ENCODE results near the gene WDR93.
"Not testable (repeated sequence)": the region's sequence is repeated elsewhere in the genome, so short reads cannot be mapped to it uniquely, and the experiment has no call there.

The WDR93 gene

DNA sequence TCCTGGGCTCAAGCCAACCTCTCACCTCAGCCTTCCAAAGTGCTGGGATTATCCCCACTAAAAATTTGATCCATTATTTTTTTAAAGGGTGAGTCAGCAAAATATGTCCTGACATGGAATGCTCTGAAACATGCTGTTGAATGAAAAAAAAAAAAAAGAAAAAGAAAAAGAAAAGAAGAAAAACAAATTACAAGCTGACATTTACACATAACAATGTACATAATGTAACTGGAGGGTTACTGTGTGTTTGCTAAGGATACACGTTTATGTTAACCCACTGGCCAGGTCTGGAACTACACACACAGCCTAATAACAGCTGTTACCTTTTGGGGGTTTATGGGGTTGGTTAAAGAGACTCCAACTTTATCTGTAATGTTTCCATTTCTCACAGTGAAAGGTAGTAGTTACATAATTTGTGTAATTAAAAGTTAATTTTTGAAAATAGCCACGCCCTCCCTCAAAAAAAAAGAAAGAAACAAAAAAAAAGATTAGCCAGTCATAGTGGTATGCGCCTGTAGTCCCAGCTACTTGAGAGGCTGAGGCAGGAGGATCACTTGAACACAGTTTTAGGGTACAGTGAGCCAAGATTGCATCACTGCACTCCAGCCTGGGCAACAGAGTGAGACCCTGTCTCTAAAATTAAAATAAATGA, 82.4 kb downstream of the WDR93 start:
- no peak for DNase-seq (ENCODE audit: low spot score)

DNA sequence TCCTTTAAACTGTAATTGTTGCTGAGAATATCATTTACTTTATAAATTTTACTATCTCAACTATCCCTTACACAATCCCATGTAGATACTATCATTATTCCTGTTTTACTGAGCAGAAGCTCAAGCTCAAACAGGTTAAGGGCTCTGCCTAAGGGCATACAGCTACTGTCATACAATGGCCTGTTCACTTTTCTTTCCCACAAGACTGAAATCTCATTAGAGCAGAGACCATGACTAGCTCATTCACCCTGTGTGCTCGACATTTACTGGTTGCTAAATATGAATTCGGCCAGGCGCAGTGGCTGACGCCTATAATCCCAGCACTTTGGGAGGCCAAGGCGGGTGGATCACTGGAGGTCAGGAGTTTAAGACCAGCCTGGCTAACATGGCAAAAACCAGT, 83.9 kb downstream of the WDR93 start:
- DNase-seq (ENCODE audit: low spot score), result no peak

DNA sequence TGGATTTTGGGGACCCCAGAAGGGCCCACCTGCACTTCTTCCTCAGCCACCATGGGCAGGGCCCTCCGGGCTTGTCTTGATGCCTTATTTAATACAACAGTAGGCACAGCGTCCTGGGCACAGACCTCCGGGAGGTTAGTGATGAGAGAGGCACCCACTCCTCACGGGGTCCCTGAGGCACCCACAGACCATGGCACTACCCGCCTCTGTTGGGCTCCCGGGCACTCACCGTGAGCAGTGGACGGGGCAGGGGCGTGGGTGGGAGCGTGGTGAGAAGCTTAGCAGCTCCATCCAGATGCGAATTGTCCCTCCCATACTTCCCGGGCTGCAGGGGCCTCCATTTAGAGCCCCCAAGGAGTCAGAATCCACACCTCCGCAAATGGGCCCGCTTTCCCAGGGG, 85.2 kb downstream of the WDR93 start:
- DNase-seq (ENCODE audit: low spot score), result no peak

DNA sequence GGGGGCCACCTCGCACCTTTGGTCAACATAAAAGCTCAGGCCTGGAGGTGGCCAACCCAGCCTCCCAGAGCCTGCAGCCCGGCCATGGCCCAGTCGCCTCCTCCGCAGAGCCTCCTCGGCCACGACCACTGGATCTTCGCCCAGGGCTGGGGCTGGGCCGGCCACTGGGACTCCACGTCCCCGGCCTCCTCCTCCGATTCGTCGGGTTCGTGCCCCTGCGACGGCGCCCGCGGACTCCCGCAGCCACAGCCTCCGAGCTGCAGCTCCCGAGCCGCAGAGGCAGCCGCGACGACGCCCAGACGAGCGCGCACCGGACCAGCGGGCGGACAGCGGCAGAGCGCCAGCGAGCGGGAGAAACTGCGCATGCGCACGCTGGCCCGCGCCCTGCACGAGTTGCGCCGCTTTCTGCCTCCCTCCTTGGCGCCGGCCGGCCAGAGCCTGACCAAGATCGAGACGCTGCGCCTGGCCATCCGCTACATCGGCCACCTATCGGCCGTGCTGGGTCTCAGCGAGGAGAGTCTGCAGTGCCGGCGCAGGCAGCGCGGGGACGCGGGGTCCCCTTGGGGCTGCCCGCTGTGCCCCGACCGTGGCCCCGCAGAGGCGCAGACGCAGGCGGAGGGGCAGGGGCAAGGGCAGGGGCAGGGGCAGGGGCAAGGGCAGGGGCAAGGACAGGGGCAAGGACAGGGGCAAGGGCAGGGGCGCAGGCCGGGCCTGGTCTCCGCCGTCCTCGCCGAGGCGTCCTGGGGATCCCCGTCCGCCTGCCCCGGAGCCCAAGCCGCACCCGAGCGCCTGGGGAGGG, 85.9 kb downstream of the WDR93 start, which contains the start of gene MESP2:
Gene MESP2, plus strand, starts transcription at position 59 of the 799 bp plus-strand sequence. Its CDS starts 26 bp downstream, at position 85.
- DNase-seq (ENCODE audit: low spot score), result peak; percentile 90

DNA sequence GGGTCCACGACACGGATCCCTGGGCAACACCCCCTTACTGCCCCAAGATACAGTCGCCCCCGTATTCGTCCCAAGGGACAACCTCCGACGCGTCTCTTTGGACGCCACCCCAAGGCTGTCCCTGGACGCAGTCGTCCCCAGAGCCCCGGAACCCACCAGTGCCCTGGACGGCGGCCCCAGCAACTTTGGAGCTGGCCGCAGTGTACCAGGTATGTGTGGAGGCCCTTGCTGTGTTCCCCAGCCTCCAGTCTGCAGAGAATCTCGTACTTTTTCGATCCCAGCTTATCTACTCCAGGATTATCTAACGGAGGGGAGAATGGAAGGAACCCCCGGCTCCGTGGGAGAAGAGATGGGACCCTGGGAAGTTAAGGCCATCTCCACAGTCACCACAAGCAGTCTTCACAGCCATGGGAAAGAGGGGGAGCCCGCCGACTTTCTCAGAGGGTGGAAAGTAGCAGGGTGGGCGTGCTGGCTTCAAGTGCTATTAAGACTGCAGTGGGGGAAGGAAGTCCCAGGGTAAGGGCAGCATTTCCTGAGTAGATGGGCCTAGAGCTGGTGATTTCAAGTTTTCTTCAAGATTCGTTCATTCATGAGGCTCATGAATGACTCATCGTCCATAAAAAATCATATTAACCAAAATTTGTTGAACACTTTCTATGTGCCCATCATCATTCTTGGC, 86.6 kb downstream of the WDR93 start:
- no peak for DNase-seq (ENCODE audit: low spot score)

DNA sequence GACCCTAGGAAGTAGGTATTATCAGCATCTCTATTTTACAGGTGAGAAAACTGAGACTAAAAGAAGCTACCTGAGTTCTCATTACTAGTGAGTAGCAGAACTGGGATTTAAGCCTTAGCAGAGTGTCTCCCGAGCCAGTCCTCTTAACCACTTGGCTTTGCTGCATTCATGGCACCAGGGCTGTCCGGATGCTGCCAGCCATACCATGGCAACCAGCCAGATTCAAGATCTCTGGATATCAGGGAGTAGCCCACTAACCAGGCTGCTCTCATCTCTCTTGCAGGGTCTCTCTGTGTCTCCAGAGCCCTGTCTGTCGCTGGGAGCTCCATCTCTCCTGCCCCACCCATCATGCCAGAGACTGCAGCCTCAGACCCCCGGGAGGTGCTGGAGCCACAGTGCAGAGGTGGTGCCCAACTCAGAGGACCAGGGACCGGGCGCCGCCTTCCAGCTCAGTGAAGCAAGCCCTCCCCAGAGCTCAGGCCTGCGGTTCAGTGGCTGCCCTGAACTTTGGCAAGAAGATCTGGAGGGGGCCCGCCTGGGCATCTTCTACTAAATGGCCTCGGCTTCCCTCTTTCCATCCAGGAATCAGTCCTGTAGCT, 87.3 kb downstream of the WDR93 start:
- DNase-seq (ENCODE audit: low spot score), result no peak

DNA sequence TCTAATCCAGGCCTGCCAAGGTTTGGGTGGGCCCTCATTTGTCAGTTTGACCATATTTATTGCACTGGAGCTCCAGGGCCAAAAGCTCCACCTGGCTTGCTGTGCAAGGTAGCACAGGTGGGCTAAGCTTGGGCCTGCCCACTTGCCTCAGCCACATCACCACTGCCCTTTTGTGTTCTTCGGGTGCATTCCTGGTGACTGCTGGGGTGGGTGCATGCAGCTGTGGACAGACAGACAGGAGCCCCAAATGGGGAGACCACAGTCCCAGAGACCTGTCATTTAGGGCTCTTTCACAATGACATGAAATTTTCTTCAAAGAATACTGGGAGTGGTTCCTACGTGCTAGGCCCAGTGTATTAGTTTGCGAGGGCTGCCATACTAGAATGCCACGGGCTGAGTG, 88.2 kb downstream of the WDR93 start:
- DNase-seq (ENCODE audit: low spot score), result no peak

DNA sequence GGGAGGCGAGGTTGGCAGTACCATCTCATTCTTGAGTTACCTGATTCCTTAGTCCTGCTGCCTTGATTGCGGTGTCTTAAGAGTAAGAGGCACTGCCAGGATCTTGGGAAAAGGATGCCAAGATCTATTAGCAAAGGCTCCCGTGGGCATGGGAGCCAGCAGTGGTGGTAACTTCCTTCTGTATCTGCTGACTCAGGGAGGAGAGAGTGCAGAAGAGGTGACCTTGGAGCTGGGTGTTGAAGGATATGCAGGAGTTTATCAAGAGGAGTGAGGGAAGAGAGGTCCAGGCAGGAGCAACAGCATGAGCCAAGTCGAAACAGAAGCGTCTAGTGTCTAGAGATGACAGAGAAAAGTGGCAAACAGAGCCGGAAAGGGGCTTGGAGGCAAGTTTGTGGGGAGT, 90.0 kb downstream of the WDR93 start:
- no peak for DNase-seq (ENCODE audit: low spot score)

DNA sequence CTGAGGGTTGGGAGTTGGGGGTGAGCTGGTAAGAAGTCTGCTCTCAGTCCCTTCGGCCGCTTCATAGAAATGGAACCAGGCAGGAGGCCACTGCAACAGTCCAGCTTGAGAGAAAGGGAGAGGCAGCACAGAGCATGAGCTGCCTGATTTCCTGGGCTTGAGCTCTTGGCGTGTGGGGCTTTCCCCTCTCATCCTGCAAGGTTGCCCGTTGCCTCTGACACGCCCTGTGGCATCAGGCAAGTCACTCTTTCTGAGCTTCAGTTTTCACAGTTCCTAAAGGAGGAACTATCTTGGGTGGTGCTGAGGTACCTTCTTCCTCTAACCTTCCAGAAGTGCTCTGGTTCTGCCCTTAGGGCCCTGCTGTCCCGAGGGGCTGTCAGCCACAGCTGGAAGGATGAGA, 90.4 kb downstream of the WDR93 start:
- no peak for DNase-seq (ENCODE audit: low spot score)

DNA sequence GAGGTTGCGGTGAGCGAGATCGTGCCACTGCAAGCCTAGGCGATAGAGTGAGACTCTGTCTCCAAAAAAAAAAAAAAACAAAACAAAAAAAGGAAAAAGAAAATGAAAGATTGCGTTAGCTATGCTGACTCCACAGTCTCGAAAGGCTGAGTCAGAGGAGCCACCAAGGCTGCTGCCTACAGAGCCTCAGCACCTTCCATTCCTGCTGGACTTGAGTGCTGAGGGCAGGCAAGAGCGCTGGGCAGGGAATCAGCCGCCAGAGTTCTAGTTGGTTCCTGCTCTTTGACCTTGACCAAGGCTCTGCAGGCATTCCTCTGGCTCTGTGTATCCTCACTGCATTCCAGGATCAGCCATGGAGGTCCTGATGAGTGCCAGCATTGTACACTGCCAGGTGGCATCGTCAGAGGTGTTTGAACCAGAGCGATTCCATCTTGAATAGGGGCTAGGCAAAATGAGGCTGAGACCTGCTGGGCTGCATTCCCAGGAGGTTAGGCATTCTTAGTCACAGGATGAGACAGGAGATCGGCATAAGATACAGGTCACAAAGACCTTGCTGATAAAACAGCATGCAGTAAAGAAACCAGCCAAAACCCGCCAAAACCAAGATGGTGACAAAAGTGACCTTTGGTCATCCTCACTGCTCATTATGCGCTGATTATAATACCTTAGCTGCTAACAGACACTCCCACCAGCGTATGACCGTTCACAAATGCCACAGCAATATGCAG, 91.4 kb downstream of the WDR93 start:
- DNase-seq (ENCODE audit: low spot score), result no peak

DNA sequence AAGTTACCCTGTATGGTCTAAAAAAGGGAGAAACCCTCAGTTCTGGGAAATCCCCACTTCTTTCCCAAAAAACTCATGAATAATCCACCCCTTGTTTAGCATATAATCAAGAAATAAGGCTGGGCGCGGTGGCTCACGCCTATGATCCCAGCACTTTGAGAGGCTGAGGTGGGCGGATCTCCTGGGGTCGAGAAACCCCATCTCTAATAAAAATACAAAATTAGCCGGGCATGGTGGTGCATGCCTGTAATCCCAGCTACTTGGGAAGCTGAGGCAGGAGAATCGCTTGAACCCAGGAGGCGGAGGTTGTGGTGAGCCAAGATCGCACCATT, 92.0 kb downstream of the WDR93 start:
- DNase-seq (ENCODE audit: low spot score), result not testable (repeated sequence)

DNA sequence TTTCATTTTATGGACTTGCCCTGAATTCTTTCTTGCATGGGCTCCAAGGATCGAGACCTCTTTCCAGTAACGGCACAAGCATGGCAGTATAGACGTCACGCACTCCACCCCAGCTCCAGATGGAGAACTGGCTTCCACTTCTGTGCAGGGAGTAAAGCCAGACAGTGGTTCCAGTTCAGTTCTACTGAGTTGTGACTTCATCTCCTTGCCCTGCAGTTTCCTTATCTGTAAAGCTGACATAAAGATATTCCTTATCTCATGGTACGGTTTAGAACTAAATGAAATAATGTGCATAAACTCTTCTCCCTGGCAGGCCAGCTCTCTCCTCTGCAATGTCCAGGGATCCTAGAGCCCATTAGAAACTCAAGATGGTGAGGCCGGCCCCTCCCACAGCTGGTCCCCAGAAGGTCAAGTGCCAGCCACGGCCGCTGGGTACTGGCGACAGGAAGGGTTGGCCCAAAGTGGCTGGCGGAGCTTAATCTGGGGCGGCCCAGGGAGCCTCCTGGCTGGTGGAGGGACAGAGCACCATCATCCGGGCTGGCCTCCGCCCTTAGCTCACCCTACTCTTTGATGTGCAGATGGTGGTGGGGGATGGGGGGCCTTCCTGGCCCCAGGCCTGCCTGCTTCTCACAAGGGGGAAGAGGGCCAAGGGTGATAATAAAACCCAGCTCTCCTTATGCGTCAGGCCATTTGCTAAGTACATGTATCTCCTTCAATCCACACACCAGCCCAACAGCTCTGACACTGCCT, 92.7 kb downstream of the WDR93 start:
- DNase-seq (ENCODE audit: low spot score), result no peak

DNA sequence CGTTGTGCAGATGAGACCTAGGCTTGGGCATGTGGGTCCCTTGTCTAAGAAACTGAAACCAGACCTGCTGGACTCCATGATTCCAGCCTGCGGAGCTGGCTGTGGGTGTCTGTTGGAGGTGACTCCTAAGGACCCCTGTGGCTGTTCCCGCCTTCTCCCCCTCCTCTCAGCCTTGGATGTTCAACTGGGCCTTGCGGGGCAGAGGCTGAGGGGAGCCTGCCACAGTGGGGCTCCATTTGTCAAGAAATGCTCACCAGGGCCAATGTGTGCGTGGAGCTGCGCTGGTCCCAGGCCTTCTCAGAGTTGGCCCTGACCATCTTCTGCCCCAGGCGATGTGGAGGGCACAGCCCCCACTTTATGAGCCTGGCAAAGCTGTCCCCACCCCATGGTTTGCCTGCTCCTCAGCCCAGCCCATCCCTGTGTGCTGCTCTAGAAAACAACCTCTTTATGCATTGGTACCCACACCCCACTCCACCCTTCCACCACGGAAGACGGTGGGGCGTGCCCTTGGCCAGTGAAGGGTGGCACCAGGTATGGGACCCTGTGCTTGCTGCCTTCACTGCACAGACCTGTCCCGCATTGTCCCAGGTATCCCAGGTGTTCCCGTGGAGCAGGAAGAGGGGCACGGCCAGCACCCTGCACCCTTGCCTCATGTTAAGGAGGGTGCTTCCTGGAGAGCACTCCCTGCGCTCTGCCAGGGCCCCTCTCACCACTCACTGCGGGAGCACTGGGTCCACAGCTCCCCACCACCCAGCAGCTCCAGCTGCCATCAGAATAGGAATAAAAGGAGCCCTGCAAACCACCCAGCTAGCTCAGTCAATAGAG, 93.5 kb downstream of the WDR93 start:
- no peak for DNase-seq (ENCODE audit: low spot score)

DNA sequence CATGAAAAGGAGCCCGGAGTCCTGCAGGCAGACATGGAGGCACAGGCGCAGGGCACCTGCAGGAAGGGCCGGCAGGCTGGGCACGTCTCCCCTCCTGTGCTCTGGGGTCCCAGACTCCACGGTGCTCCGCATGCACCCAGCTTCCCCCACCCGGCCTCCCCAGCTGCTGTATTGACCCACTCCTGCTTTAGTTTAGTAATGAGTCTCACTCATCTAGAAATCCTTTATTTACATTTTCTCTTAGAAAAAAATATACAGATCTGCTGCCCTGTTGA, 94.0 kb downstream of the WDR93 start:
- DNase-seq (ENCODE audit: low spot score), result no peak

DNA sequence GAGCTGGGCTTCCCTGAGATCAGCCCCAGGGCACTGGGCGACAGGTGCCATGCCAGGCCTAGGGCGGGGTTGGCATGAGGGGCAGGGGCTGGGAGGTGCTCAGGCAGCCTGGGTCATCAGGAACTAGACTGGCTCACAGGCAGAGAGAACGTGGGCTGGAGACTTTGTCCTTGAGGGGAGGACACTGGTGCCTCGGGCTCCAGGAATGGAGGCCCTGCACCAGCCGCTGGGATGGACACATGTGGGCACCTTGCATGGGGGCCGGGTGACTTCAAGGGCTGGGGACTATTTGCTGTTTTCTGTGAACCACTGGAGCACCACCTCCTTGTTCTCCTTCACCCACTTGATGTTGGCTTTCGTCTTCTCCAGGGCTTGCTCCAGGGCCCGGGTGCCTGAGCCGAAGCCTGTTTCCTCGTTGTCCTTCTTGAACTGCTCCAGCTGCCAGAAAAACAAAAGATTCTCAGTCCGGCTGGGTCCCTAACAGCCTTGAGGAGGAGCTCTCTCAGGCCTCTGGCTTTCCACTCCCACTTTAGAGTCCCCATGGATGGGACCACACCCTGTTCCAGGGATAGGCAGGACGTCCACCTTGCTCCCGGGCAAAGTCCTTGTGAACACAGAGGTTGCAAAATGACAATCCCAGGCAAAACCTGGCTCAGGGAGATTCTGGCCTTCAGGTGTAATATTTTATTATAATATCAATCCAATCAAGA, 94.6 kb downstream of the WDR93 start:
- no peak for DNase-seq (ENCODE audit: low spot score)

DNA sequence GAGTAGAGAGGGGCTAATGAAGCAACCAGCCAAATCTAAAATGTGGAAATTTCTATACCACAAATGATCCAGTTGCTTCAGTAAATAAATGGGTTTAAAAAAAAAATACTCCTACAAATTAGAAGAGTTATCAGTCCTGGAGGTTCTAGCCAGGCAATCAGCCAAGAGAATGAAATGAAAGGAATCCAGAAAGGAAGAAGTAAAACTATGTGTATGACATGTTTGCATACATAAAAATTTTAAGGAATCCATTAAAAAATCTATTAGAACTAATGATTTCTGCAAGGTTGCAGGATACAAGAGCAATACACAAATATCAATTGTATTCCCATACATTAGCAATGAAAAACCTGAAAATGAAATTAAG, 95.1 kb downstream of the WDR93 start:
- DNase-seq (ENCODE audit: low spot score), result no peak

DNA sequence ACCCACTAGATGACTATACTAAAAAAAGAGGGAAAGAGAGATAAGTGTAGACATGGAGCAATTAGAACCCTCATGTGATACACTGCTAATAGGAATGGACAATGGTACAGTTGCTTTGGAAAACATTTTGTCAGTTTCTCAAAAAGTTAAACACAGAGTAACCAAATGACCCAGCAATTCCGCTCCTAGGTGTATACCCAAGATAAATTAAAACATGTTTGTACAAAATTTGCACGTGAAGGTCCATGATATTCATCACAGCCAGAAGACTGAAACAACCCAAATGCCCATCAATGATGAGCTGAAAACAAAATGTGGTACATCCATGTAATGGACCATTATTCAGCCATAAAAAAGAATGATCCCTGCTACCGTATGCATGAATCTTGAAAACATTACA, 97.3 kb downstream of the WDR93 start:
- DNase-seq (ENCODE audit: low spot score), result no peak

DNA sequence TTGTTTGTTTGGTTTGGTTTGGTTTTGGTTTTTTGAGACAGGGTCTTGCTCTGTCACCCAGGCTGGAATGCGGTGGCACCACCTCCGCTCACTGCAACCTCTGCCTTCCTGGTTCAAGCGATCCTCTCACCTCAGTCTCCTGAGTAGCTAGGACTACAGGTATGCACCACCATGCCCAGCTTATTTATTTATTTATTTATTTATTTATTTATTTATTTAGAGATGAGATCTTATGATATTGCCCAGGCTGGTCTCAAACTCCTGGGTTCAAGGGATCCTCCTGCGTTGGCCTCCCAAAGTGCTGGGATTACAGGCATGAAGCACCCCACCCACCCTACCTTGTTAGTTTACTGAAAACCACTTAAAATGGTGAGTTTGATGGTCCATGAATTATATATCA, 98.0 kb downstream of the WDR93 start:
- DNase-seq (ENCODE audit: low spot score), result not testable (repeated sequence)

DNA sequence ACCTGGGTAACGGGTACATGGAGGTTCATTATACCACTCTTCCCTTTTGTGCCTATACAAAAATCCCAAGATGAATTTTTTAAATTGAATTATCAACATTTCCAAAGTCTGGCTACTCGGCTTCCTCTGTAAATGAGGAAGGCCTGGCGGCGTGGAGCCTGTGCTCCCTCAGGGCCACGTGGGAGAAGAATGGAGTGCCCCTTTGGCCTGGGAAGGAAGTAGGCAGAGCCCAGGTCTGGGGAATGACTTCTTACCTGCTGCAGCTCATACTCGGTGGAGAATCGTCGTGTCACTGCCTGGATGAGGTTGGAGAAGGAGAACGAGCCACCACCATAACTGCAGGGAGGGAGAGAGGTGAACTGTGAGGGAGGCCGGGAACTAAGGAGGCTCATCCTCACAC, 99.6 kb downstream of the WDR93 start:
- DNase-seq (ENCODE audit: low spot score), result no peak

DNA sequence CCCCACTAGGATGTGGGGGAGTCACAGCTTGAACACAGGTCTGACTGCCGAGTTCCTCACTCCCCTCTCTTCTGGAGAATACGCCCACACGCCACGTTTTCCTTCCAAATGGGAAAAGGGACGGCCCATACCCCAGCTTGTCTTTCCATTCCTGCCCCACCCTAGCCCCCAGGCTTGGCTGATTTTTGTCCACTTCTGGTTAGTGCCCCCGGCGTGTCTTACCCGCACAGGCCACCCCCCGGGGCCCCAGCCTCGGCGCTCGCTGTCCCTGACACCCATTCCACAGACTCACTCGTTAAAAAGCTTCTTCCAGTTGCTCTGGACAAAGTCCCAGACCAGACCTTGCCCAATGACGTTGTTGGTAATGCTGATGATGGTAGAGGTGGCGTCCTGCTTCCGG, 100.0 kb downstream of the WDR93 start:
- no peak for DNase-seq (ENCODE audit: low spot score)
